Measurements from ENCODE around the gene PTPRR.

The PTPRR gene

GRCh38 chr12:70644861-70645260 lies 275.7 kb downstream of the PTPRR start:
- DNase-seq (ENCODE audit: low spot score): no peak

- no peak for DNase-seq (ENCODE audit: low spot score)
Measured at GRCh38 chr12:70643939-70644338, 276.6 kb downstream of the PTPRR start.

- no peak for DNase-seq (ENCODE audit: low spot score)
Measured at GRCh38 chr12:70641691-70642090, 278.8 kb downstream of the PTPRR start.

GRCh38 chr12:70640901-70641300 lies 279.6 kb downstream of the PTPRR start:
- DNase-seq (ENCODE audit: low spot score): no peak

GRCh38 chr12:70639535-70639934 lies 281.0 kb downstream of the PTPRR start:
- no peak for DNase-seq (ENCODE audit: low spot score)

- no peak for DNase-seq (ENCODE audit: low spot score)
Measured at GRCh38 chr12:70638639-70639360, 281.7 kb downstream of the PTPRR start.

- DNase-seq (ENCODE audit: low spot score): no peak
Measured at GRCh38 chr12:70637303-70638085, 283.0 kb downstream of the PTPRR start, which contains the start of gene PTPRB. Gene PTPRB (minus strand): TSS chr12:70637429. CDS start chr12:70637395, 34 bp downstream.

GRCh38 chr12:70635755-70636154 lies 284.8 kb downstream of the PTPRR start:
- no peak for DNase-seq (ENCODE audit: low spot score)

GRCh38 chr12:70628701-70629480 lies 291.6 kb downstream of the PTPRR start:
- no peak for DNase-seq (ENCODE audit: low spot score)

GRCh38 chr12:70627677-70628076 lies 292.9 kb downstream of the PTPRR start:
- DNase-seq (ENCODE audit: low spot score): no peak

- DNase-seq (ENCODE audit: low spot score): no peak
Measured at GRCh38 chr12:70626180-70626579, 294.4 kb downstream of the PTPRR start.

GRCh38 chr12:70619471-70620152 lies 300.9 kb downstream of the PTPRR start:
- no peak for DNase-seq (ENCODE audit: low spot score)

- DNase-seq (ENCODE audit: low spot score): no peak
Measured at GRCh38 chr12:70618371-70618770, 302.2 kb downstream of the PTPRR start.

GRCh38 chr12:70617450-70617849 lies 303.1 kb downstream of the PTPRR start:
- no peak for DNase-seq (ENCODE audit: low spot score)

- DNase-seq (ENCODE audit: low spot score): no peak
Measured at GRCh38 chr12:70615174-70615866, 305.2 kb downstream of the PTPRR start.

- DNase-seq (ENCODE audit: low spot score): peak; percentile 46
Measured at GRCh38 chr12:70609739-70610491, 310.6 kb downstream of the PTPRR start.

- DNase-seq (ENCODE audit: low spot score): no peak
Measured at GRCh38 chr12:70609203-70609602, 311.3 kb downstream of the PTPRR start.

GRCh38 chr12:70608184-70608583 lies 312.4 kb downstream of the PTPRR start:
- DNase-seq (ENCODE audit: low spot score): no peak

GRCh38 chr12:70607107-70607506 lies 313.4 kb downstream of the PTPRR start:
- no peak for DNase-seq (ENCODE audit: low spot score)

- DNase-seq (ENCODE audit: low spot score): no peak
Measured at GRCh38 chr12:70605976-70606375, 314.6 kb downstream of the PTPRR start.

GRCh38 chr12:70604662-70605061 lies 315.9 kb downstream of the PTPRR start:
- DNase-seq (ENCODE audit: low spot score): no peak

All from AG08396 (cell line).